ENCODE results near the gene DOK1. TPM values are rescaled to one million over a fixed set of nuclear protein-coding genes. Genes with fewer than 3 reads are reported as not detected.

Gene DOK1
- total and polyA plus RNA-seq, 10 donors, result 19.9 to 59.1 (median 39.7) TPM

GRCh38 chr2:74514368-74515270 is 39.9 kb upstream of the DOK1 start, which contains the start of gene TLX2:
TSS of gene TLX2 (plus strand) at chr2:74514450. CDS start at chr2:74514807, 357 bp downstream.
- 2 to 6% (median 3%) methylated on average over 26 to 82 of the region's 82 CpGs for WGBS, 5 donors
- peak; percentile 78 for DNase-seq
- Histone ChIP-seq H3K27ac (no peak within 1 kb of the TSS), H3K9me3 (no peaks in the 10 kb centered on the region), H3K36me3 (no peaks in the 10 kb centered on the region), H3K27me3 (replicated peaks in 1 of 7) (peaks cover 23 to 98% (median 90%) of the 10 kb centered on the region in 7 donors), H3K4me3 (peak within 1 kb of the TSS in 6 of 8 donors; percentile 16 to 71 (median 52)), H3K4me1 (peaks cover 20 to 41% (median 37%) of the 10 kb centered on the region in 6 donors)
- TF ChIP-seq POLR2A (IDR thresholded peaks at IDR 0.05), result no peak
- no peak for TF ChIP-seq CTCF (IDR thresholded peaks at IDR 0.05 in 8 of 11, conservative IDR thresholded peaks at IDR 0.05 in 3 of 11)
- TF ChIP-seq POLR2AphosphoS5 (IDR thresholded peaks at IDR 0.05), result no peak
- intact Hi-C loops (cut with DNase I; ENCODE audit: low total_unique reads), result no loop called here

- 4 to 15% (median 5%) methylated on average over 16 to 60 of the region's 60 CpGs for WGBS, 5 donors
- no peak overlapping the region for H3K27ac ChIP-seq
These were observed 39.1 kb upstream of the DOK1 start for GRCh38 chr2:74515271-74515980.

GRCh38 chr2:74515981-74516633 is 38.4 kb upstream of the DOK1 start:
- H3K27ac ChIP-seq, result no peak overlapping the region
- peak overlapping the region; percentile 27 to 71 (median 52) for H3K4me3 ChIP-seq
- peaks cover 20 to 41% (median 37%) of the 10 kb centered on the region in 6 donors for H3K4me1 ChIP-seq
- no peaks in the 10 kb centered on the region for H3K9me3 ChIP-seq
- peaks cover 23 to 99% (median 85%) of the 10 kb centered on the region in 7 donors for H3K27me3 ChIP-seq (replicated peaks in 1 of 7)
- intact Hi-C loops (cut with DNase I; ENCODE audit: low total_unique reads), result no loop called here
- DNase-seq, result peak; percentile 86
- H3K36me3 ChIP-seq, result no peaks in the 10 kb centered on the region
- TF ChIP-seq POLR2AphosphoS5 (IDR thresholded peaks at IDR 0.05) (no peak), CTCF (IDR thresholded peaks at IDR 0.05 in 8 of 11, conservative IDR thresholded peaks at IDR 0.05 in 3 of 11) (no peak), POLR2A (IDR thresholded peaks at IDR 0.05) (no peak)
- WGBS, 5 donors, result 4 to 7% (median 4%) methylated on average over 48 to 72 of the region's 72 CpGs

More at GRCh38 chr2:74515271-74515980, 39.1 kb upstream of the DOK1 start:
- no peaks in the 10 kb centered on the region for H3K36me3 ChIP-seq
- H3K4me1 ChIP-seq, result peaks cover 20 to 41% (median 37%) of the 10 kb centered on the region in 6 donors
- H3K4me3 ChIP-seq, result peak overlapping the region; percentile 27 to 71 (median 52)
- peak; percentile 78 for DNase-seq
- intact Hi-C loops (cut with DNase I; ENCODE audit: low total_unique reads), result no loop called here
- no peaks in the 10 kb centered on the region for H3K9me3 ChIP-seq
- TF ChIP-seq POLR2A (IDR thresholded peaks at IDR 0.05) (no peak), POLR2AphosphoS5 (IDR thresholded peaks at IDR 0.05) (no peak), CTCF (IDR thresholded peaks at IDR 0.05 in 8 of 11, conservative IDR thresholded peaks at IDR 0.05 in 3 of 11) (no peak)
- H3K27me3 ChIP-seq (replicated peaks in 1 of 7), result peaks cover 23 to 100% (median 90%) of the 10 kb centered on the region in 7 donors
